VCaP (cell line): ENCODE measurements around the gene CASQ2.

ENCODE experiments used
- H3K27ac ChIP-seq: fragments of 450-650 bp; 2 replicates; pipeline ENCODE4 v1.5.1; 2017
- TF ChIP-seq, protein P1 (sequence below): fragments of 450-650 bp; conservative IDR thresholded peaks from 2 replicates; pipeline ENCODE4 v1.5.1; 2017; ENCODE audit warnings: mild to moderate bottlenecking, moderate library complexity

CASQ2 gene

DNA sequence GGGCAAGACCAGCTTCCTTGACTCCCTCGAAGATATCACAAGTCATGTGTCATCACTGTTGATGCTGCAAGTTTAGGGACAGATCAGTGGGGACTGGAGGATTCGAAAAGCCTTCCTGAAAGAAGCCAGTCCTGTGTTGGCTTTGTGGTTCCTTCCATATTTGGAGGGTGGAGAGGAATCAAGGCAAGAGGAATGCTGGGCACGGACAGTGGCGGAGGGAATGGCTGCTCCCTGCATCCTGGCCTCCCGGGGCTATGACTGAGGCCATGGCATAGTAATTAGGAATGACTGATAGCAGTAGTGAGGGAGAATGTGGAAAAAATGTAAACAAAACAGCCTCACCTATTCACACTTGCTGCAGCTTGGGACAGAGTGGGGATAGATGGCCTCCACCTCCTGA, 90.4 kb downstream of the CASQ2 start:
- no peak overlapping the region for H3K27ac ChIP-seq
- TF ChIP-seq, protein P1, sequence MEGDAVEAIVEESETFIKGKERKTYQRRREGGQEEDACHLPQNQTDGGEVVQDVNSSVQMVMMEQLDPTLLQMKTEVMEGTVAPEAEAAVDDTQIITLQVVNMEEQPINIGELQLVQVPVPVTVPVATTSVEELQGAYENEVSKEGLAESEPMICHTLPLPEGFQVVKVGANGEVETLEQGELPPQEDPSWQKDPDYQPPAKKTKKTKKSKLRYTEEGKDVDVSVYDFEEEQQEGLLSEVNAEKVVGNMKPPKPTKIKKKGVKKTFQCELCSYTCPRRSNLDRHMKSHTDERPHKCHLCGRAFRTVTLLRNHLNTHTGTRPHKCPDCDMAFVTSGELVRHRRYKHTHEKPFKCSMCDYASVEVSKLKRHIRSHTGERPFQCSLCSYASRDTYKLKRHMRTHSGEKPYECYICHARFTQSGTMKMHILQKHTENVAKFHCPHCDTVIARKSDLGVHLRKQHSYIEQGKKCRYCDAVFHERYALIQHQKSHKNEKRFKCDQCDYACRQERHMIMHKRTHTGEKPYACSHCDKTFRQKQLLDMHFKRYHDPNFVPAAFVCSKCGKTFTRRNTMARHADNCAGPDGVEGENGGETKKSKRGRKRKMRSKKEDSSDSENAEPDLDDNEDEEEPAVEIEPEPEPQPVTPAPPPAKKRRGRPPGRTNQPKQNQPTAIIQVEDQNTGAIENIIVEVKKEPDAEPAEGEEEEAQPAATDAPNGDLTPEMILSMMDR, result no peak

DNA sequence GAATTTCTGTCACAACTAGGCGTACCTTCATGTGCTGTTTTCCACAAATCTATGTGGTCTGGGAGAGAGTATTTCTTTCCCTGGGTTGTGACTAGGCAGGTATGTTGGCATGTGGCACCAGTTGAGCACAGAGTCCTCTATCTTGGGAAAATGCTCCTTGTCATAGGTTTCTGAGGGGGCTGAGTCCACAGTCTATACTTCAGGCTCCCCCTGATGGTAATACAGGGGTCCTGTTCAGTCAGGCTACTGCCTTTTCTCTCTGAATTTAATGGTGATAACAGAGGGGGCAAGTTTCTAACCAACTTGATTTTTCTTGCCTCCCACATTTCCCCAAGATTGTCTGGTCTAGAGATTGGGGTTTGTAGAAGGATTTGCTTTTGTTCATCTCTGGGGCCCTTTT, 90.9 kb downstream of the CASQ2 start:
- TF ChIP-seq, protein P1, result no peak
- H3K27ac ChIP-seq, result no peak overlapping the region

DNA sequence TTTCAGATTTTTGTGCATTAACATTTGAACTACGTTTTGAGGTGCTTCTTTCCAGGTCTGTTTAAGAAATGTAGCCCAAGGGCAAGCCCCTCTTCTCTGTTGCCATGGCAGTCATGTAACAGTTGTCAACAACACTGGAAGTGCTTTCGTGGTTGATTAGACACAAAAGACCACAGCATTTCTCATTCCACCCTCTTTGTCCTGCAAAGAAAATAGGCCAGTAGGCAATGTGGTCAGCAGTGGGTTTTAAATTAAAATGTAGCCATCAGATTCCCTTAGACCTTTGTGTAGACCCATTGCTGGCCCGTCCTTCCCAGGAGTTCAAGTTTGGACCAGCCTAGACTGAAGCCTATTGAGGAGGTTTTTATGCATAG, 91.3 kb downstream of the CASQ2 start:
- H3K27ac ChIP-seq, result no peak overlapping the region
- TF ChIP-seq, protein P1, result no peak

DNA sequence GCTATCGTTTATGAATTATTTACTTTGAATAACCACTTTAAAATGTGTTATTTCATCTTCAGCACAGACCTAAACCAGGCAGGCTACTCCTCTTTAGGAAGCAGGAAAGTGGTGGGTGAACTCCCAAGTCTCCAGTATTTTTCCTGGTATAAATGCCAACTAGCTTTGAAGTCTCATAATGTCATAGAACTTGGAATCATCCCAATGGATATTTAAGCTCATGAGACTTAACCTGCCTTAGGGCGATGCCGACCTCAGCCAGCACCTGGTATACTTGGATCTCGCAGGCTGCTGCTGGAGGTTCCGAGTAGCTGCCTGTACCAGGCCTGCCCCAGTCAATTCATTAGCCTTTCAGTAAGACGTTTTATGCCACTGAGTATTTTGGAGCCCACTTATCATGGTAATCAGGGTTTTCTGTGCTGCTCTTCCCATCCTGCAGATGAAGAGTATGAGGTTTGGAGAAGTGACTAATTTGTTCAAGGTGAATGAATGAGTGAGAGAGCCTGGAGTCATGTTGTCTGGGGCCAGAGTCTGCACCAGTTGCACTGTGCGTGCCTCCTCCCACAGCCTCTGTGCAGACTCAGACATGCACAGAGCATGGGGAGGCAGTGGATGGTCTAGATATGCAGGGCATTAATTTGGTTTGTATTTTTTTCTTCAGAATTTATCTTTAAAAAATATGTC, 91.9 kb downstream of the CASQ2 start:
- TF ChIP-seq, protein P1, result no peak
- no peak overlapping the region for H3K27ac ChIP-seq

DNA sequence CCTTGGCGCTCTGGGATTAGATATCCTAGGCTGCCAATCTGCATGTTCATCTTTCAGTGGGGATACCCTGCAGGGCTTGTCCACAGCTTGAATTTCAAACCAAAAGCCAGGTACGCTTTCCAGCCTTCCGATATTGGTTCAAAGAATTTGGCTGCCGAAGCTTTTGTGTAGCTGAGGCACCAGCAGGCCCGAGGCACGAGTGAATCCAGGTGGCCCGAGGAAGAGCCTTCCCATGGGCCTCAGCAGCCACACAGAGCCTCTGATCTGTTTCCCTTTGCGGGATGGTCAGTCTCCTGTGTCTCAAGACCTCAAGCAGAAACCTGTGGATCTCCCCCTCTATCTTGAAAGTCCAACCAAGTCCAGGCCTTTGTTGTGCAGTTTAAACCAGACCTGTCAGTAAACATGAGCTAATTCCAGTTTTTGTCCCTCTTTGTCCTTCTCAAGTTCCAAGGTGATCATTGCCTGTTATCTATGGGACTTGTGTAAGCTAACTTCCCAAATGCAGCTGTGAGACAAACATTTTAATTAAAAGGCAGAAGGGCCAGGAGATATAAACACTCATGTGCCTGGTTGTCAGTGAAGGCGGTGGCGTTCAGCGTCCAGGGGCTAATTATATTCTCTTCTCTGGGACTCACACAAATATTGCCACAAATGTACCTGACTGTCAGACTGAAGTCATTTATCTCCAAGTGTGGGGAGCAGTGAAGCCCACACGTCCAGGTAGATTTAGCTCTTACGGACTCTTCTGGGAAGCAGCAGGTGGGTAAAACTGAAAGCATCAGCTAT, 96.1 kb downstream of the CASQ2 start:
- TF ChIP-seq, protein P1, result no peak
- no peak overlapping the region for H3K27ac ChIP-seq

DNA sequence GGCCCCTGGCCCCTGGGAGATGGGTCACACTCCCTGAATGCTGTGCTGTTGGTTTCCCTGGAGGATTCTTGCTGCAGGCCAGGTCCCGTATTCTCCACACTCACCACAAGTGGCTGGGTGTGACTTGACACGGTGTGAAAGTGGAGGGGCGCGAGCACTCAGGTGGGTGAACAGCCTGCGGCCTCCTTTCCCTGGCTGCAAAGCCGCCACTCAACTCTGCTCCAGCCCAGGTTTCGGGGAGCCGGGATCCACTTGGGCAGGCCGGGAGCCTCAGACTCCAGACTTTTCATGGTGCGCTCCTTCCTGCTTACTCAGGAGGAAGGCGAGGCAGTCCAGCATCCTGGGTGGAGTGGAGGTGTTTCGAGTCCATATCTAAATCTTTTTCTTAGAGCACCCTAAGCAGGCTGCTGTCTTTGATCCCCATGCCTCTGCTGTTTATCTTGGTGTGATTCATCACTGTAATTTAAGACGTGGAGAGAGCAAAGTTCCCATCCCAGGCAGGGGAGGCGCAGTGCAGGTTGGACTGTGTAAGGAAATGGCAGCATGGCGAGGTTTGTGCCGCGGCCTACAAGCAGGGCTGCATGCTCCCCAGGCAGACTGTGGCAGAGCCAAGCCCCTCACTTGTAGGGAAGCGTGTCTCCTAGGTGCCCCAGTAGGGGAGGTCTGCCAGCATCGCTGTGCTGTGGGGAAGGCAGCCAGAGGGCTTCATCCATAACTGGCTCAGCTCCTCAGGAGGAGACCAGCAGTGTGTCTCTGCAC, 97.2 kb downstream of the CASQ2 start:
- H3K27ac ChIP-seq, result no peak overlapping the region
- TF ChIP-seq, protein P1, result no peak

DNA sequence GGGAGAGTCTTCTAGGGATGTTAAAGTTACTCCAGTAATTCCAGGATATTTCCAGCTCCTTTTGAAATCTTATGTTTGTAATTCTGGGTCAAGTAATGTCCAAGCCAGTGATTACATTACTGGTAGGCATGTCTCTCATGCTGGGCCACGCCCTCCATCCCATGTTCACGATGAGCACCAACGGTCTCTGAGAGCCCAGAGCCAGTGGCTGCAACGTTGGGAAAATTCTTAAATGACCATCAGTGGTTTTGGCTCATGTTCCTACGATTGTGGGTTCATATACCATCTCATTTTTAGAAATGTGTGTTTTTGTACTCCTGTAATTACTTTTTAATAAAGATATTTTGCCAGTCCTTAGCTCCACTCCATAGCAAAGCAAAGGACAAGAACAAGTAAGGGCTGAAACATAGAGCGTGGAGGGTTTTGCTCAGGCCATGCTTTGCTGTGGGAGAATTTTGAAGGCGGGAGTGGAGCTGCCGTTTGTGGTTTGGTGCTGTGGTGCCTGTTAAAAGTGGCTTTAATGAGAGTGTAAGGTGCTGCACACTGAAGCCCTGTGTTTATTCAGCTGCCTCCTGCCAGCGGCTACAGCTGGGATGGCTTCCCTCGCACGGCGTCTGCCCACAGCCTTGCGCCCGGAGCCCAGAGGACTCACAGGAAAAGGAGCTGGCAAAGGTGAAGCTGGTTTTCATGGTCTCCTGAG, 97.9 kb downstream of the CASQ2 start:
- TF ChIP-seq, protein P1, result no peak
- no peak overlapping the region for H3K27ac ChIP-seq
